ENCODE results near the gene DOCK10.

The DOCK10 gene

DNA sequence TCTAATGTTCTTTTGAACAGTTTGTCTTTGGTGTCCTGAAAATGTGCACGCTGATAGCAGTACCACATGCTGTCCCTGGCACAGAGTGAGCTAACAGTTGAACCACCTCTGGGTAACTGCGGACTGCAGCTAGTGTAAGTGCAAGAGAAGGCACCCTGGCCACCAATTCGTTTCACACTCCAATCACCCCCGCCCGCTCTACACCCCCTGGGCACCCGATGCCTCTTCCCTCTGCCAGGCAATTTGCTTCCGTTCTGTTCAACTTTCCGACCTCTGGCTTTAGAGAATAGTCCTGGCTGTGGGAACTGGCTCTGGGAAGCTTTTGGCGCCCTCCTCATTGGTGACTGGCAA is 1.4 kb downstream of the DOCK10 start:
- DNase-seq = peak; percentile 73

- no peak for DNase-seq
Observed at GRCh38 chr2:225040142-225040541, 2.1 kb downstream of the DOCK10 start.

DNA sequence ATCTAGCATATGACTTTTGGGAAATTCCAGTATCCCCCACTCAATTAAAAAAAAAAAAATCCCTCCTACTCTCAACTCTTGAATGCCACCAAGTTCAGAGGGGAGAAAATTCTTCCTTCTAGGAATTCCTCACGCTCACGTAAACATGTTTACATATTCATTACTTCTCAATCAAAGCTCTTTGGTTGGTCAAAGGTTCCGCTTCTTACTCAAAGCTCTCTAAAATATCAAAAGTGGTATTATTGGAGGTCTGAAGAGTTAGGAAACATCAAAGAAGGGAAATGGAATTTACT is 4.1 kb downstream of the DOCK10 start:
- no peak for DNase-seq

- DNase-seq = no peak
Observed at GRCh38 chr2:225037415-225038230, 4.6 kb downstream of the DOCK10 start.

GRCh38 chr2:225036431-225036830 is 5.8 kb downstream of the DOCK10 start:
- DNase-seq = no peak

DNA sequence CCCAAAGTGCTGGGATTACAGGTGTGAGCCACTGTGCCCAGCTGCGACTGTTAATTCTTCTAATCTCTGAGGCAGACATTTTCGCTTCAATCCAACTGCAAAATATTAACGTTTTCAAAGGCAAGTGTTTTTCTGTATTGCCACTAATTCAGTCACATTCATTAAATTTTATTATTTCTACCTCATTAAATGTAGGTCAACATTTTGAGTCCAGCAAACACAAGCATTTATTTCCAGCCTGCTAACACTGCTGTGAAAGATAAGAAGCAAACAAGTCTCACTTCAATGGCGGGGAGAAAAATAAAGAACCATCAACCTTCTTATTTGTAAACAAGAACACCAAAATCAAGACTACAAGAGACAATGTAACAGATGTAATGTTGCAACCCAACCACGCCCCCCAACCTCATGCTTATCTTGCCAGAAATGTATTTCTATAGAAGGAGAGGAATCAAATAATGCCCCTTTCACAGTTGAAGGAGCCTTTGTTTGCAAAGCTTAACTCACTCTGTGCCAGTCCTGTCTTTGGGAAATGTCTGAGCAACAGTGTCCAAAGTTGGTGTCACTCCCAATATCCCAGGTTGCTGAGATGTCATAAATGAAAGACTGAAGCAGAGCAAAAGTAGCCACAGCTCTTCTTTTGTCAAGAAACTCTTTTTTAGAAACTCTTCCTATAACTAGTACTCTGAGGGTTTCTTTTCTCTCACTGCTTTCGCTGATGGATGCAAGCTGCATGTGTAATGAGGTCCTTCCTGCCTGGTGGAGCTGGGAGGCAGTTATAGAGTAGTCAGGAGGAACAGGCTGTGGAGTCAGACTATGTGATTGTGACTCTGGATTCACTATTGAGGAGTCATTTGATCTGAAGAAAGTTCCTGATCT is 8.6 kb downstream of the DOCK10 start:
- DNase-seq = peak; percentile 53

DNA sequence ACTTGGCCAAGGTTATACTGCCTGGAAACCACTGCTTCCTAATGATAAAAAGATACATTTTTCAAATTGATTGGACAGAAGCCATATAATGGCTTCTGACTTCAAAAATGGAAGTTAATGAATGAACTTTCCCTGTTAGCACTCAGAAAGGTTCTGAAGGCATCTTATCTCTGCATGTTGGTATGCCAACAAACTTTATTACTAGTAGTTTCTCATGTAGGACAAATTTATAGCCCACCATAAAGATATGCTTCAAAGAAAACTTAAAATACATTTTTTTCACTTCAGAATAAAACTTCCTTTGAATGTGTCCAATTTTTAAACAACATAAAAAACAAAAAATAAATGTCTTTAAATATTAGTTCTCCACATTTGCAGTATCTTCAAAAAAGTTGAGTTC is 10.0 kb downstream of the DOCK10 start:
- no peak for DNase-seq

DNA sequence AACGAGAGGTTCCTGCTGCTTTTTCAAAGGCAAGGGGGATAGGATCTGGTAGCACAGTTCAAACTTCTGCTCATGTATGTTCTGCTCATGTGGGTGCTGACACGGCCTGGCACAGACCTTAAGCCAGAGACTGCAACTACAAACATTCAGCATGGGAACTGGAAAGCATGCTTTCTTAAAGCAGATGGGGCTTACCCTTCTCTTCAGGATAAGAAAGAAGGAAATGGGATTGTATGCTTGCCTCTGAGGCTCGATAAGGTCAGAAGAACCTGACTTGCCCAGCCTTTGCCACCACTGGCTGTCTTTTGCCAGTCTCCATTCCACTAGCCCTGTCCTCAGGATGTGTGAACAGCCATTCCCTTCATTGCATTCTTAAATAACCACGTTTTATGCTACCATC is 10.7 kb downstream of the DOCK10 start:
- no peak for DNase-seq

- DNase-seq = no peak
Observed at GRCh38 chr2:225030893-225031292, 11.4 kb downstream of the DOCK10 start.

DNA sequence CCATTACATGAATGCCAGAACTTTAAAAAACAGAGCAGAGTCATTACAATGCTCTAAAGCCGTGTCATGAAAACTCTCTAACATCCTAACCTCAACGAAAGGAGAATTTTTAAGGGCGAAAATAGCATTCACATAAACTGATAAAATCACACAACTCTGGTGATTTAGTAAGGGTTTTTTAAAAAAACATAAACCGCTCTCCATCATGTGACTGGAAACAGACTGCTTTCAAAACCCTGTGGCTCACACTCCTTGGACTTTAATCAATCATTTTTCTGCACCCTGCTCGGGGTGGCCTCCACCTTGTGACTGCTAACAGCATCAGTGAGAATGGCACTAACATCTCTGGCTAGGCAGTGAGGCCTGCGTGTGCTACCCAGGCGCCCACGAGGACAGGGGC is 12.1 kb downstream of the DOCK10 start:
- DNase-seq = no peak

- no peak for DNase-seq
Observed at GRCh38 chr2:225028572-225028971, 13.7 kb downstream of the DOCK10 start.

- no peak for DNase-seq
Observed at GRCh38 chr2:225027061-225027762, 15.1 kb downstream of the DOCK10 start.

- DNase-seq = peak; percentile 25
Observed at GRCh38 chr2:225025917-225026571, 16.2 kb downstream of the DOCK10 start.

GRCh38 chr2:225022188-225022587 is 20.1 kb downstream of the DOCK10 start:
- peak; percentile 7 for DNase-seq

- no peak for DNase-seq
Observed at GRCh38 chr2:225020168-225020849, 22.0 kb downstream of the DOCK10 start.

DNA sequence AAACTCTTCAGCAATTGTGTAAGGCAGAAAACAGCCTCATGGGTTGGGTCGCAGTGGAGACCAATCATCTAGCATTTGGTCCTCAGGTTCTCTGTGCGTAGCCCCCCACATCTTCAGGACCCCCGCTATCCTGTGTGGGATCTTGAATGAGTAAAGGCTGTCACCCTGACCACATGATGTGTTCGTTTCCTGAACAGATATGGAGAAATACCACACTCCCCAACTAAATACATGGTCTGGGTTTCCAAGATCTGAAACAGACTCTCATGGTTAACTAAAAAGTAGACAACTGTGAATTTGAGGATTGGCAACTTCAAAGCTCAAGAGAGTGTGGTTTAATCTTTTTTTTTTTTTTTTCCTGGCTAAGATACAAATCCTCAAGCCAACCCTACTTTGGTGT is 23.2 kb downstream of the DOCK10 start:
- no peak for DNase-seq

- DNase-seq = no peak
Observed at GRCh38 chr2:225017713-225018112, 24.6 kb downstream of the DOCK10 start.

DNA sequence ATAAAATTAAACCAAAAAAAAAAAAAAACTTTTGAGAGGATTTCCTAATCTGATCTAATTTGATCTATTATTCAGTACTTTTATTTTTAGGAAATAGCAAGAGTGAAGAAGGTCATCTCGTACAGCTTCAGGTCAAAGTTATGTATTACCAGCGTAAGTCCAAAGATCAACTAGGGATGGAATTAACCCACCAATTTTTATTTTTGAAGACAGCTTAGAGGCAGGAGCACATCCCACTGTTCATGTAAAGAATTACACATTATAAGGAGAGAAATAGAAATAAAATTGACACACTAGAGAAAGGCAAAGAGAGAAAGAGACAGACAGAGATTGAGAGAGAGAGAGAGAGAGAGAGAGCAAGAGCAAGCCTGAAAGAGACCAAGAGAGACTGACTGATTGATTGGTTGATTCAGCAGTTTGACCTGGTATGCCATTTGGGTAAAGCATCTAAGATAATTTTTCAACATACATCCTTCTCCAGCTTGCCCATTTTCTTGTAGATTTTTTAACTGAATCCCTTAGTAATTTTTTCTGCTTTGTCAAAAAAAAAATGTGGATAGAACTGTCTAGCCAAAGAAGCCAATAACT is 25.1 kb downstream of the DOCK10 start:
- no peak for DNase-seq

DNA sequence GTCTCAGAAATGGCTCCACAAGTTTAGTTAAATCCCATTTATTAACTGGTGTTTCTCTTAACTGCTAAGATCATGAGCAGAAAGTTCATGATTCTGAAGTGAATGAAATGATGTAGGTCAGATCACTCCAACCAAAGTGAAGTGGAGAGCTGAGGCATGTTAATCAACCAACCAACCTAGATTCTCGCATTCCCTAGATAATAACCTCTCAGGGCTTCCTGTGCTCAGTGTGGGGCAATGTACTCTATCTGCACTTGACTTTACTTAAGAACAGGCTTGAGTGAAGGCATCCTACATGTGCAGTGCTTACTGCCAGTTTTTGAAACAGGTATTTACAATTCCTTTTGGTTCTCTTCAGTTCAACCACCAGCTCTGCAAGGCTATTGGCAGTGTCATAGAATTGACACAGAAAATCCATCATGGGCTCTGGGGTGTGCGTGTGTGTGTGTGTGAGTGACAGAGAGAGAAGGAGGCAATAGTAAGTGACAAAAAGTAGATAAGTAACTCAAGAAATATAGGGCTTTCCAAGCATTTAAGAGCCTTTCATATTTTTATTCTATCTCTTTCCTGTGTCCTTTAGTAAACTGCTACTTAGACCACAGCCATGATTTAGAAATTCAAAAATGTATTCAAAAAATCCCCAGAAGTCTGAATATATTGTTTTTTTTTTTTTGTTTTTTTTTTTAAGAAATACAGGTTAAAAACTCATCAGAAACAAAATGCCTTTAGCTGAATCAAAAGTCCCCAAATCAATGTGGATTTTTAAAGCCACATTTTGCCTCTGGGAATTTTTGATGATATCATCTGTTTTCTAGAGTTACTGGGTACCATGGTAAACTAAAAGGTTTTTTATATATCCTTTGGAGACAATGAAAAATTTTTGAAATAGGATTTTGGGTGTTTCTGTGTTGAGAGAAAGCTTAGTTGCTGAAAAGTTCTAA is 28.6 kb downstream of the DOCK10 start:
- peak; percentile 19 for DNase-seq

- DNase-seq = no peak
Observed at GRCh38 chr2:225011585-225011984, 30.7 kb downstream of the DOCK10 start.

- DNase-seq = no peak
Observed at GRCh38 chr2:225010804-225011203, 31.5 kb downstream of the DOCK10 start.
